GM15510 (cell line): Measurements from ENCODE around the gene MBOAT1.

ENCODE experiments used
- POLR2A ChIP-seq: IDR thresholded peaks from 3 replicates; pipeline ENCODE4 v1.6.1; 2011; ENCODE audit warnings: borderline replicate concordance; ENCODE audit not compliant: insufficient read length; ENCODE audit errors: extremely low read depth

The MBOAT1 gene

GRCh38 chr6:20095436-20095835, 116.8 kb downstream of the MBOAT1 start:
- TF ChIP-seq POLR2A: no peak

DNA sequence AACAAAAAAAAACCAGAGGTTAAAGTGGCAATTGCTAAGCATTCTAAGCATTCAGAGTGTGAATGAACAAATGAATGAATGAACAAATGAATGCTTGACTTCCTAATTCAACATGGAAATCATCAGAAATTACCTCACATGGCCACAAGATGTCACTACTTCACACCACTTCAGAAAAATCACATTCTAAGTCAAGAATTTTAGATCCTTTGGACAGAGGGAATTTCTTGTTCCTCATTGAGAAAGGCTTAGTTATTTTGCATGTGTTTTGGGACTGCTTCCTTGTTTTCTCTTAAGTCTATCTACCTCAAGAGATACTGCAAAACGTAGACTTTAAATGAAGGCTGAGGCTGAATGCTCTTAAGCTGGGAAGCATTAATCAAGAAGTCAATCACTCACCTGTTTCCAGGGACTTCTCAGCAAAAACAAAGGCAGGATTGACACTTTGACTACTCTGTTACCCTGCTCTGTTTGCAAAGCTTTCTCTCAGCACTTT, 120.2 kb downstream of the MBOAT1 start:
- no peak for TF ChIP-seq POLR2A

DNA sequence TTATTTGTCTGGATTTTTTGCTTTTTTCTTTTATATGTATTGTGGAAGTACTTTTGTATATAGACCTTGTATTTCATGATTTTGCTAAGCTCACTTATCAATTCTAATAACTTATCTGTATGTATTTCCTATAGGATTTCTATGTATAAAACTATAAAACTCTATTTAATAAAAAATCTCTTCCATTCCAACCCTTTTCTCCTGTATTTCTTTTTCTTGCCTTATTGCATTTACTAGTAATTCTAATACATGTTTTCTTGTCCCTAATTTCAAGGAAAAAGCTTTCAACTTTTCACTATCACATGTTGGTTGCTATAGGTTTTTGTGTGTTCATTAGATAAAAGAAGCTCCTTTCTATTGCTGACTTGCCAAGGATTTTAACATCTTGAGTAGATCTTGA, 125.3 kb downstream of the MBOAT1 start:
- TF ChIP-seq POLR2A: no peak

- no peak for TF ChIP-seq POLR2A
These were observed 126.5 kb downstream of the MBOAT1 start for GRCh38 chr6:20085817-20086216.

GRCh38 chr6:20084411-20084810, 127.9 kb downstream of the MBOAT1 start:
- no peak for TF ChIP-seq POLR2A

DNA sequence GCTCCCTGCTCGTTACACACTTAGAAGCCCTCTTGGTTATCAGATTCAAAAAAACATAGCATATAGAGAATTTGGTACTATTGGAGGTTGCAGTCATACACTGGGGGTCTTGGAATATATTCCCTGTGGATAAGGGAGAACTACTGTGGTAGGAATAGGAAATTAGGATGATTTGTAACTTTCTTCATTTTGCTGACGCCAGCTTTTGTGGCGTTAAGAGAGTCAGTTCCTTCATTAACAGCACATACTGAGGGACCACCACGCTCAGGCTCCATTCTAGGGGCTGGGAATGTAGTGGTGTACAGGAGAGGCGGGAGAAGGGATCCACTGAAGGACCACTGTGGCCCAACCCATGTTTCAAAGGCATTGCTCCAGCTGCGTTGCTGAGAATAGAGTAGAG, 140.3 kb downstream of the MBOAT1 start:
- no peak for TF ChIP-seq POLR2A

- no peak for TF ChIP-seq POLR2A
These were observed 142.2 kb downstream of the MBOAT1 start for GRCh38 chr6:20070047-20070446.

GRCh38 chr6:20069021-20069522, 143.2 kb downstream of the MBOAT1 start:
- no peak for TF ChIP-seq POLR2A

GRCh38 chr6:20068421-20068988, 143.8 kb downstream of the MBOAT1 start:
- no peak for TF ChIP-seq POLR2A

DNA sequence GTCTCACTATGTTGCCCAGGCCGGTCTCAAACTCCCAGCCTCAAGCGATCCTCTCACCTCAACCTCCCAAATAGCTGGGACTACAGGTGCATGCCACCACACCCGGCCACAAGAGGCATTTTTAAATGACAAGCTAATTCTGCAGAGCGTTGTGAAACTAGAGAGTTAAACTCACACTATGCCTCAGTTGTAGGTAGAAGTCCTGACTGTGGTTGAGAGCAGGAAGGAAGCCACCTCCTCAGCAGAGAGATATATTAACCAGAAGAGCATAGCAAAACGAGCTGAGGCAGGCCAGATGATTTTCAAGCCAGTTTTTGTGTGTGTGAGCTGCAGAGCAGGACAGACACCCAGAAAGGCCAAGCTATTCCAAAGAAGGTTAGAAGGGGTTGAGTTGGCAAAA, 150.3 kb downstream of the MBOAT1 start:
- no peak for TF ChIP-seq POLR2A

DNA sequence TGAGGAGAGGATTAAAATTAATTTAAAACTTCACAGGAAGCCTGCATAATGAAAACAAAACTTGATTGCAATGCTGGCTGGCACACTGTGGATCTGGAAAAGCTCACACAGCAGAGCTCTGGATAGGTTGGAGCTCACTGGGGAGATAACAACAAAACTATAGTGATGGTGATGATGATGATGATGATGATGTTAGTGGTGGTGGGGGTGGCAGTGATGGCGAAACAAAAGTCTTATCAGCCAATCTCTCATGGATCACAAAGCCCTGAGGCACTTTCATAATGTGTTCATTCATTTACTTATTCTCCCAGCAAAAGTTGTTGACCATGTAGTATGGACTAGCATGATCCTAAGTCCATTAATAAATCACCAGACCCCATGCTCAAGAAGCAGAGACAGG, 152.0 kb downstream of the MBOAT1 start:
- no peak for TF ChIP-seq POLR2A

- no peak for TF ChIP-seq POLR2A
These were observed 153.4 kb downstream of the MBOAT1 start for GRCh38 chr6:20058912-20059311.

DNA sequence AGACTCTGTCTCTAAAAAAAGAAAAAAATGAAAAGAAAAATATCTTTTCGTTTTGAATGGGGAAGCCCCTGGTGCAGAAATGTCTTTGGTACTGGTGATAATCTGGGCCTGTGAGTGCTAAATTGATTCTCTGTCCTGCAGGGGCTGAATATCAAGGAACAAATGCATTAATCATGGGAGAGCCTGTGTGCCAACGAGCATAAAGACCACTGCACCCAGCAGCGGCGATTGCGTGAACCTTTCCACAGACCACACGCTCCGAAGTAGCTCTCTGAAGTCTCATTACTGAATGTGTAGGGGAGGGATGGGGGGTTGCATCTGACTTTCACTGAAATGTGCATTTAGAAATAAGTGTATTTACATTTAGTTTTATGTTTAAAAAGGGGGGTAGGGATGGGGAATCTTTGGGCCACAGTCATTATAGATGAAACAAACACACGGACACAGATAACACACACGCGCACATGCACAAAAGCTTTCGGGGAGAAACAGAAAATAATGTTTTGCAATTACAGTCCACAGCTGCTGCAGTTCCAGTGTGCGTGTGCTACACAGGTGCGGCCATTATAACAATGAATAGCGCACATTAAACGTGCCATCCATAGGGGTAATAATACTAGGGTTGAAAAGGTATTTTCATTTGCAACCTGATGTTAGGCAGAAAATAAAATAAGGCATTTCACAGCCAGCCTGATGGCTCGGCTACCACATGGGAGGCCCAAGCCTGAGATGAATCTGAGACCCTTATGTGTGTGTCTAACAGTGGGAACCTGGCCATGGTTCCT, 154.0 kb downstream of the MBOAT1 start:
- no peak for TF ChIP-seq POLR2A

- TF ChIP-seq POLR2A: no peak
These were observed 155.8 kb downstream of the MBOAT1 start for GRCh38 chr6:20056350-20056992.

GRCh38 chr6:20055916-20056315, 156.4 kb downstream of the MBOAT1 start:
- no peak for TF ChIP-seq POLR2A
